B cell (primary cell): ENCODE data around the gene CREB5. TPM values are rescaled to one million over a fixed set of nuclear protein-coding genes. Genes with fewer than 3 reads are reported as not detected.

Experiments
- ATAC-seq: fragments of 200-7000 bp; cut with Tn5 transposase; one replicate; pipeline ENCODE4 v1.10.0; 2021; ENCODE audit warnings: low read depth, mild to moderate bottlenecking, moderate number of reproducible peaks, moderate library complexity
- CTCF ChIA-PET: fragments of 350-600 bp; sonication (Branson Sonifier 250); formaldehyde crosslinking; loops from one replicate; lab custom pipeline; 2021; ENCODE audit warnings: antibody characterized with exemption, inconsistent platforms; lab: Charles Lee
- POLR2A ChIA-PET: fragments of 350-600 bp; sonication (Branson Sonifier 250); formaldehyde crosslinking; loops from one replicate; lab custom pipeline; 2021; ENCODE audit warnings: antibody characterized with exemption; lab: Charles Lee
- DNase-seq: peaks from one replicate; pipeline ENCODE4 v3.0.0; 2013
- H2AFZ ChIP-seq: 2 replicates; pipeline ENCODE4 v1.6.1; 2012; ENCODE audit warnings: mild to moderate bottlenecking, low read depth, low read length; ENCODE audit not compliant: insufficient read depth, poor library complexity, severe bottlenecking
- H3K27ac ChIP-seq, 2 donors: 1 replicate in 1 of 2; 2 replicates in 1 of 2; pipeline ENCODE4 v1.5.1; 2012 to 2013; ENCODE audit warnings: low read length in 2 of 2, mild to moderate bottlenecking in 2 of 2, moderate library complexity in 1 of 2
- H3K27me3 ChIP-seq, 4 experiments: fragments of 200-600 bp in 1 of 4; sonication (generic) in 1 of 4; replicated peaks in 1 of 4; 1 replicate in 2 of 4; 2 replicates in 2 of 4; pipeline versions ENCODE4 v1.6.1 to v1.7.0; 2013 to 2016; ENCODE audit warnings: low read length in 3 of 4, mild to moderate bottlenecking in 2 of 4, mixed read lengths in 1 of 4, moderate library complexity in 1 of 4; ENCODE audit not compliant: insufficient read depth in 4 of 4, control insufficient read depth in 3 of 4; ENCODE audit errors: control extremely low read depth in 1 of 4
- H3K36me3 ChIP-seq, 2 experiments: replicated peaks in 1 of 2; 1 replicate in 1 of 2; 2 replicates in 1 of 2; pipeline versions ENCODE4 v1.6.1 to v1.7.1; 2013; ENCODE audit warnings: low read length in 1 of 2; ENCODE audit not compliant: insufficient read depth in 2 of 2, control insufficient read depth in 1 of 2; ENCODE audit errors: control extremely low read depth in 1 of 2, extremely low read depth in 1 of 2
- H3K4me1 ChIP-seq, 2 donors: fragments of 200-600 bp in 1 of 2; sonication (generic) in 1 of 2; 1 replicate in 1 of 2; 2 replicates in 1 of 2; pipeline versions ENCODE4 v1.5.1 to v1.6.1; 2013 to 2017; ENCODE audit warnings: low read length in 2 of 2; ENCODE audit not compliant: control insufficient read depth in 2 of 2, insufficient read depth in 2 of 2
- H3K4me2 ChIP-seq: replicated peaks from 2 replicates; pipeline ENCODE3; 2012; ENCODE audit warnings: mild to moderate bottlenecking, low read depth, low read length; ENCODE audit not compliant: poor library complexity, severe bottlenecking
- H3K4me3 ChIP-seq, 5 experiments: fragments of 200-600 bp in 1 of 5; sonication (generic) in 1 of 5; 1 replicate in 3 of 5; 2 replicates in 2 of 5; pipeline versions ENCODE4 v1.5.1 to v1.7.0; 2011 to 2016; ENCODE audit warnings: low read length in 4 of 5, mild to moderate bottlenecking in 4 of 5, low read depth in 2 of 5, control low read depth in 1 of 5, moderate library complexity in 1 of 5; ENCODE audit not compliant: insufficient read depth in 1 of 5; ENCODE audit errors: control extremely low read depth in 1 of 5, extremely low read depth in 1 of 5
- H3K79me2 ChIP-seq: fragments of 200-600 bp; sonication (generic); one replicate; pipeline ENCODE4 v1.6.0; 2016; ENCODE audit warnings: low read length; ENCODE audit not compliant: control insufficient read depth, insufficient read depth
- H3K9ac ChIP-seq: fragments of 200-600 bp; sonication (generic); 2 replicates; pipeline ENCODE4 v1.6.1; 2017; ENCODE audit warnings: mild to moderate bottlenecking, low read length, moderate library complexity
- H3K9me3 ChIP-seq, 3 donors: one replicate each; pipeline versions ENCODE4 v1.6.1 to v1.7.1; 2013; ENCODE audit warnings: low read length in 2 of 3; ENCODE audit not compliant: control insufficient read depth in 2 of 3, insufficient read depth in 1 of 3; ENCODE audit errors: control extremely low read depth in 1 of 3
- H4K20me1 ChIP-seq: 2 replicates; pipeline ENCODE4 v1.6.0; 2012; ENCODE audit warnings: mild to moderate bottlenecking, low read length; ENCODE audit not compliant: insufficient read depth, control insufficient read depth, poor library complexity, severe bottlenecking
- H3K27ac Mint-ChIP-seq: one replicate; pipeline ENCODE4 v1.8.0; 2021; ENCODE audit warnings: mixed read lengths
- H3K27me3 Mint-ChIP-seq: one replicate; pipeline ENCODE4 v1.8.0; 2021; ENCODE audit warnings: mixed read lengths
- H3K4me1 Mint-ChIP-seq: one replicate; pipeline ENCODE4 v1.8.0; 2021; ENCODE audit warnings: mixed read lengths
- H3K4me3 Mint-ChIP-seq: one replicate; pipeline ENCODE4 v1.8.0; 2021; ENCODE audit warnings: mixed read lengths
- H3K9me3 Mint-ChIP-seq: one replicate; pipeline ENCODE4 v1.8.0; 2022; ENCODE audit warnings: mixed read lengths; ENCODE audit not compliant: insufficient read depth
- EZH2 ChIP-seq: IDR thresholded peaks from 2 replicates; pipeline ENCODE4 v1.6.1; 2012; ENCODE audit warnings: borderline replicate concordance, low read depth, mild to moderate bottlenecking, moderate library complexity, low read length; ENCODE audit not compliant: insufficient read depth, poor library complexity, severe bottlenecking
- WGBS: methylation state at CpG from one replicate; pipeline ENCODE4 v1.1.5; 2013; ENCODE audit warnings: missing lambda C conversion rate; ENCODE audit not compliant: insufficient coverage; 5-methylcytosine and 5-hydroxymethylcytosine counted together
- intact Hi-C: fragments of 100-400 bp; cut with micrococcal nuclease; formaldehyde crosslinking; loops from one replicate; pipeline ENCODE4 v1.10.0; 2022
- polyA plus RNA-seq: library from polyadenylated mRNA; depleted of rRNA; stranded (reverse); fragments of >200 nt; gene quantifications from 2 replicates; pipeline ENCODE4 v1.2.3, GENCODE V29; 2012
- total RNA-seq, 2 donors: library from RNA; stranded (reverse); fragments of 120-200 nt in 1 of 2; gene quantifications; 1 replicate in 1 of 2; 2 replicates in 1 of 2; pipeline versions ENCODE4 v1.2.3 to v1.2.4, GENCODE V29; 2013 to 2022
- TF ChIP-seq, protein P1 (sequence below): fragments of 200-600 bp; IDR thresholded peaks from one replicate; pipeline ENCODE4 v1.8.0; 2022; ENCODE audit warnings: antibody characterized with exemption, mild to moderate bottlenecking

CREB5 gene
- total and polyA plus RNA-seq, 2 donors (not counting 1 experiment from before 2014, with no cell fraction given): 0.05 to 0.95 TPM

DNA sequence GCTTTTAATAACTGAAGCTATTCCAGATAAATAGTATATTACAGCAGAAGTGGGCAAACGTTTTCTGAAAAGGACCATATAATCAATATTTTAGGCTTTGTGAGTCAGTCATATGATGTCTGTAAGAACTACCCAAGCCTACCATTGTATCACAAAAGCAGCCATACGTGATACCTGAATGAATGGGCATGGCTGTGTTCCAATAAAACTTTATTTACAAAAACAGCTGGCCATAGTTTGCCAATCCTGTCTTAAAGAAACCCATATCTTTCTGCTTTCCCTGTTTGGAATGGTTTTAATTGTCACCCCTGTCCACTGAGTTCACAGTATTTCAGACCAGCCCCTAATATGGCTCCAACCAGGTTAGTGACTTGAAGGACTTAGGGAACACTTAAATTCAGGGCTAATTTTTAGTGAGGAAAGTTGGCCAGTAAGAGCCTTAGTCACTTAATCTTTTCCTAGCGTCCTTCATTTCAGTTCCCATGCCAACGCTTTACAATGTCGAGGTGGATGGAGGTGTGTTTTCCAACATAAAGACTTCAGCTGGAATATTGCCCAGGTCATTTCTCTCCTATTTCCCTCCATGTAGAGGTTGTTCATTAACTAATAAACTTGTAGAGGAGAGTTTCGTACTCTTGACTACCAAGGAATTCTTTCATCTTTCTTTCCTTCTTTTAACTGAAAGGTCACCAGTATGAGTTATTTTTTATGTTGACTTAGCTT lies 361.3 kb downstream of the CREB5 start:
- Mint-ChIP-seq H3K4me1 (no peaks in the 10 kb centered on the region), H3K27ac (no peak overlapping the region), H3K27me3 (peaks cover 11% of the 10 kb centered on the region), H3K4me3 (no peak overlapping the region), H3K9me3 (no peaks in the 10 kb centered on the region)
- Histone ChIP-seq H3K9ac (no peak overlapping the region), H3K79me2 (no peaks in the 10 kb centered on the region), H3K4me1 (no peaks in the 10 kb centered on the region), H3K4me2 (no peak overlapping the region), H2AFZ (no peak overlapping the region), H3K36me3 (no peaks in the 10 kb centered on the region), H4K20me1 (no peaks in the 10 kb centered on the region), H3K9me3 (no peaks in the 10 kb centered on the region), H3K27ac (no peak overlapping the region), H3K4me3 (no peak overlapping the region), H3K27me3 (peaks cover 0 to 3% (median 0%) of the 10 kb centered on the region in 4 experiments)
- ChIA-PET POLR2A (no interaction called here), CTCF (interaction anchor here (0.6 kb wide), 1 partner anchor 1200 kb away, joined by 3 read pairs; no protein-coding TSS in a partner anchor)
- TF ChIP-seq, protein P1, sequence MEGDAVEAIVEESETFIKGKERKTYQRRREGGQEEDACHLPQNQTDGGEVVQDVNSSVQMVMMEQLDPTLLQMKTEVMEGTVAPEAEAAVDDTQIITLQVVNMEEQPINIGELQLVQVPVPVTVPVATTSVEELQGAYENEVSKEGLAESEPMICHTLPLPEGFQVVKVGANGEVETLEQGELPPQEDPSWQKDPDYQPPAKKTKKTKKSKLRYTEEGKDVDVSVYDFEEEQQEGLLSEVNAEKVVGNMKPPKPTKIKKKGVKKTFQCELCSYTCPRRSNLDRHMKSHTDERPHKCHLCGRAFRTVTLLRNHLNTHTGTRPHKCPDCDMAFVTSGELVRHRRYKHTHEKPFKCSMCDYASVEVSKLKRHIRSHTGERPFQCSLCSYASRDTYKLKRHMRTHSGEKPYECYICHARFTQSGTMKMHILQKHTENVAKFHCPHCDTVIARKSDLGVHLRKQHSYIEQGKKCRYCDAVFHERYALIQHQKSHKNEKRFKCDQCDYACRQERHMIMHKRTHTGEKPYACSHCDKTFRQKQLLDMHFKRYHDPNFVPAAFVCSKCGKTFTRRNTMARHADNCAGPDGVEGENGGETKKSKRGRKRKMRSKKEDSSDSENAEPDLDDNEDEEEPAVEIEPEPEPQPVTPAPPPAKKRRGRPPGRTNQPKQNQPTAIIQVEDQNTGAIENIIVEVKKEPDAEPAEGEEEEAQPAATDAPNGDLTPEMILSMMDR: no peak
- TF ChIP-seq EZH2: no peak
- ATAC-seq (no peak), DNase-seq (no peak)
- intact Hi-C loops: no loop called here
- WGBS: 100% methylated on average over 1 of the region's 6 CpGs

GRCh38 chr7:28774261-28774988 lies 362.1 kb downstream of the CREB5 start:
- ATAC-seq: no peak
- Histone ChIP-seq H3K27ac (no peak overlapping the region), H4K20me1 (no peaks in the 10 kb centered on the region), H3K9ac (no peak overlapping the region), H3K4me2 (no peak overlapping the region), H3K4me1 (no peaks in the 10 kb centered on the region), H3K79me2 (no peaks in the 10 kb centered on the region), H3K27me3 (peaks cover 0 to 3% (median 0%) of the 10 kb centered on the region in 4 experiments), H3K4me3 (no peak overlapping the region), H2AFZ (no peak overlapping the region), H3K9me3 (no peaks in the 10 kb centered on the region), H3K36me3 (no peaks in the 10 kb centered on the region)
- no CpG with 5 or more reads among the region's 4 CpGs for WGBS
- Mint-ChIP-seq H3K4me1 (no peaks in the 10 kb centered on the region), H3K27me3 (peaks cover 11% of the 10 kb centered on the region), H3K9me3 (no peaks in the 10 kb centered on the region), H3K4me3 (no peak overlapping the region), H3K27ac (no peak overlapping the region)
- ChIA-PET POLR2A (interaction anchor here (0.6 kb wide), 1 partner anchor 347 kb away, joined by 3 read pairs; no protein-coding TSS in a partner anchor), CTCF (no interaction called here)
- intact Hi-C loops: no loop called here
- TF ChIP-seq, protein P1: no peak
- TF ChIP-seq EZH2: no peak
- DNase-seq: no peak
